Stimulated activated CD8-positive, alpha-beta memory T cell treated with anti-CD3 and anti-CD28 coated beads, Interleukin-2, amount 100 ng/mL, for 48 hours (primary cell): ENCODE measurements around the gene SLC35D2.
"Not testable (repeated sequence)": the region's sequence is repeated elsewhere in the genome, so short reads cannot be mapped to it uniquely, and the experiment has no call there.

Source experiments
- DNase-seq, 2 donors: peaks; one replicate each; pipeline ENCODE4 v3.0.0-alpha.2; 2020; ENCODE audit warnings: low read depth in 2 of 2

The SLC35D2 gene

GRCh38 chr9:96361668-96362067, 21.8 kb downstream of the SLC35D2 start:
- no peak for DNase-seq

GRCh38 chr9:96360976-96361375, 22.5 kb downstream of the SLC35D2 start:
- DNase-seq = no peak

GRCh38 chr9:96360523-96360922, 23.0 kb downstream of the SLC35D2 start:
- not testable (repeated sequence) for DNase-seq

- DNase-seq = no peak
These were observed 32.6 kb downstream of the SLC35D2 start for GRCh38 chr9:96350866-96351265.

- no peak for DNase-seq
These were observed 35.2 kb downstream of the SLC35D2 start for GRCh38 chr9:96348261-96348660.

DNA sequence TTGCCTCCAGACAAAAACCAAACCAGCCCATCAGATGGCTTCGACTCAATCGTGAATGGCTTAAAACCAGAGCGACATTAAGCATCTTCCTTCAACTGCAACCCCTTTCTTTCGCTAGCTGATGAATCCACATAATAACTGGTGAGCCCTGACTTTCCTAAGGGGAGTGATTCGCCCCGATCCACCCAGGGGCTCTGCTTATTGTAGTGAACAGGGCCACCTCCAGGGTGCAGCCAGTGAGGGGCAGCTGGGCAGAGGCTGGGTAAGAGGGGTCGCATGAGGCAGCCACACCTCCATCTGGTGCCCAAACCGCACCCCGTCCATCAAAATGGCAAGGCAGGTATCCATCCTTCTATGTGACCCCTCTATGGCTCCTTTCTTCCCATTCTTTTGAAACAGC, 38.0 kb downstream of the SLC35D2 start:
- DNase-seq = no peak

DNA sequence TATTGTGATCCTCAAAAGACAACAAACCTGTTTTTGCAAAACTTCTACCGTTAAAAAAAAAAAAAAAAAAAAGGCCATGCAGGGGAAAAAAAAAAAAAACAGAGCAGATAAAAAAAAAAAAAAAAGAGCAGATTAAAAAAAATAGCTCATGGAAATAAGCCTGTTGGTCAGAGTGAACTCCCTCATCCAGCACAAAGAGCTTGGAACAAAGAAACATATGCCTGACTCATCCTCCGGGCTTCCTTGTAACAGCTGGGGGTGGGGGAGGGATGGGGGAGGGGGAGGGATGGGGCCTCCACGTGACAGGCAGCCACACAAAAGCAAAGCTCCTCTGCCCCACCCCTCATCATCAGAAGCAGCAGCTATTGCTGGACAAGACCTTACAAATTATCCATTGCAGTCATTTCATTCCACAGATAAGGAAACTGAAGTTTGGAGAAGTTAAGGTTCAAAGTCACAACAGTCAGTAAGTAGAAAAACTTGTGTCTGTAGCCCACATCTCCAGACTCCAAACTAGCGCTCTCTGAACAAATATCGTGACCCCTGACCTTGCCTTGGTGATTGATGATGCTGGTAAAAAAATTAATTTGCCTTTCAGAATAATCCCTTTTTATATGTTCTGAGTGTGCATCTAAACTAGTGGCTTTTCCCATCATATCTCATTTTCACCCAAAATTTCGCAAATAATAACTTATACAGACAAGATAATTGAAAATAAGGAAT, 38.9 kb downstream of the SLC35D2 start:
- DNase-seq = no peak

DNA sequence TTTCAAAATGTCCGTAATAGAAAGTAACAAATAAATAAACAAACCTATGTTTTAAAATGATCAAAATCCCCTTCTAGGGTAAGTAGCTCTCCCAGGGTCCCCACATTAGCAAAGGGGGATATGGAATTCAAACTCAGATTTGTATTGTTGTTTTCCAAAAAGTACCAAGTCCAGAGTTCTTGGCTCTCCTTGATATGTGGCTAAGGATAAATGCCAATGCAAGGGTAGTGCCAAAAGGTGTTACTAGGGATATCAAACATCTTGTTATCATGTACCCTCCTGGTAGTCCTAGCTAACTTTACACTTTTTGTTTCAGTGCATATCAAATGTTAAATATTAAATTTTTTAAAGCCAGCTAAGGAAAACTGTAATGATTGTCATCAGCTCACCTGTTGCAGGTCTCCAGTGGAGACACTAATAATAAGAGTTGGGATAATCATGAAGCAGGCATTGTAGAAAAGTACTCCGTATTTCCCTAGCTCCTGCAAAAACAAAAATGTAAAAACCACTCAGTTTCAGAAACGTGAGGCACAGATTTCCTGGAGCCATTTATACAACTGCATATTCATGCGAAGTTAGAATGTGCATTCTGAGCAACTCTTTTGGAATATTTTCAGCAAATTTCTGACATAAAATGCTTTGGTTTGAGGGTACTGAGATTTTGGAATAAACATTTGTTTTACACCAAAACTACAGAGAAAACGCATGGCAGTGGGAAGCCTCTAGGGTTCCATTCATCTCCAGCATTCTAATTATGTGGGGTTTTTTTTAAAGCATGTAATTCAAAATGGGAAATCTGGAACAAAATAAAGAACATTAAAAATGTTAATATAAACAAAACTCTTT, 39.8 kb downstream of the SLC35D2 start:
- DNase-seq = no peak

DNA sequence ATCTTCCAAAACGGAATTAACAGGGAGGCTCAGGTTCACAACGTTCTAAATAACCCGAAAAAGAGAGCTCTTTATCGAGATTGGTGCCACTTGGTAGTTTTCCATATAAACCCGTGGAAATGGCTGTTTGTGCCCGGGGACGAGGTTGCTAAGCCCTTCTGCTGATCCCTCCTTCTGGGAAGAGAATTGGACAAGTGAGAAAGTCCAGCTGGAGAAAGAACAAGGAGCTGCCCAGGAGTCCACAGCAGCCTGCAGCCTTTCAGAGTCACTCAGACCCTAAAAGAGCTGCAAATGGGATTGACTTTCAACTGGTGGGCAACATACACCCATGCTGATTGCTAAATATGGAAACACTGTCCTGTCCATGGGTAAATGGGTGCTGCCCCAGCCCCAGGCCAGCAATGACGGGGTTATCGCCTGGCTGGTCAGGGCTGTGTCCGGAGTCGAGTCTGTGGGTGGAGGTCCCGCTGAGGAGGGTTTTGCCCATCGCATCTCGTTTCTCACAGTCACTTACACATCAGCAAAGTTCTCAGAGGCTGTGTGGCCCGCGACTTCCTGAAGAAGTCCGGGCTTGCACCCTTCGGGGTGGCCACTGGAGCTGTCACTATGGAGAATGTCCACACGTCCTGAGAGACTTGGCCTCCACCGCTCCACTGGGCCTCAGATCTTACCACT, 40.8 kb downstream of the SLC35D2 start:
- no peak for DNase-seq

- no peak for DNase-seq
These were observed 42.8 kb downstream of the SLC35D2 start for GRCh38 chr9:96340707-96341106.

DNA sequence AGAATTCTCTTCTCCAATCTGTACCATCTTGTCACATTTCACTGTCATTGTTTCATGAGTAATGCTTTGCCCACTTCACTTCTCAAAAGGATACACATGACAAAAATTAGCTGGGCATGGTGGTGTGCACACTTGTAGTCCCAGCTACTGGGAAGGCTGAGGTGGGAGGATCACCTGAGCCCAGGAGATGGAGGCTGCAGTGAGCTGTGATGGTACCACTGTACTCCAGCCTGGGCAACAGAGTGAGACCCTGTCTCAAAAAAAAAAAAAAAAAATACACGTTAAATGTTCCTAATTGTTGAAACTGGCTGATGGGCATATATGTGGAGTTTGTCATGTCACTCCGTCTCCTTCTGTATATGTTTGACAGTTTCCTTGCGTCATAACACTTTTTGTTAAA, 45.2 kb downstream of the SLC35D2 start:
- no peak for DNase-seq

- DNase-seq = no peak
These were observed 49.6 kb downstream of the SLC35D2 start for GRCh38 chr9:96333958-96334357.

DNA sequence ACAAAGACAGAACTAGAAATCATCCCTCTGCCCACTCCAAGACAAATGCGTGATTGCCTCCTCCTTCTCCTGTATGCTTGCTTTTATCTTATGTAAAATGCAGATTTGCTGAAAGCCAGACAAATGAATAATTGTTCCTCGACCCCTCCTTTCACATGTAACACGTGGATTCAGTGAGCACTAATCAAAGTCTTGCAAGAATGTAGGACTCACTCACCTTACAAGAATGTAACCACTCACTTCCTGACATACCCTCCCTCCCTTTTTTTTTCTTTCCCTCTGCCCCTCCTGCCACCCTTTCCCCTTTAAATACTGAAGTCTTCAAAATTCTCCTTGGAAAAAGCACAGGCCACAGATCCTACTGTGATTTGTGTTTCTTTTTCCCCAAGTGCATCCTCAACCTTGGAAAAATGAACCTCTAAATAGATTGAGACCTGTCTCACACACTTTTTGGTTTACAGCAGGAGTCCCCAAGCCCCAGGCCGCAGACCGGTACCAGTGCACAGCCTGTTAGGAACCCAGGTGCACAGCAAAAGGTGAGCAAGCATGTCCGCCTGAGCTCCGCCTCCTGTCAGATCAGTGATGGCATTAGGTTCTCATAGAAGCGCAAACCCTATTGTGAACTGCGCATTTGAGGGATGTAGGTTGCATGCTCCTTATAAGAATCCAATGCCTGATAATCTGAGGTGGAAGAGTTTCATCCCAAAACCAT, 52.1 kb downstream of the SLC35D2 start:
- DNase-seq = no peak

DNA sequence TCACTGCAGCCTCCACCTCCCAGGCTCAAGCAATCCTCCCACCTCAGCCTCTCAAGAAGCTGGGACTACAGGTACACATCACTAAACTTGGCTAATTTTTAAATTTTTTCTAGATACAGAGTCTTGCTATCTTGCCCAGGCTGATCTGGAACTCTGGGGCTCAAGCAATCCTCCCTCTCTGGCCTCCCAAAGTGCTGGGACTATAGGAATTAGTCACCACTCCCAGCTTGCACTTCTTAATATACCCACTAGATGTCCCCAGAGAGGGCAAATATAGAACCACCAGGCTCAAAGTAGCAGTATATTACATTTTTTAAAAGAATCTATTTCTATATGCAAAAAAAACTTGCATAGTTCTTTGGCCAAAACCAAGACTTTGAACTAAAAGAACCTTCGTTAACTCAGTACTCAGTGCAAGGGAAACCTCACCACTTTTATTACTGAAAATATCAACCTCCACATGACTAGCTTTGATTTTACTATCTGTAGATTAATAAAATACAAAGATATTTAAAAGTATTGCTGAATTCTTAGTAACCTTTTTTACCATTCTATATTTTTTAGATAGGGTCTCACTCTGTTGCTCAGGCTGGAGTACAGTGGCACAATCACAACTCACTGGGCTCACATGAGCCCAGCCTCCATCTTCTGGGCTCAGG, 55.7 kb downstream of the SLC35D2 start:
- no peak for DNase-seq

DNA sequence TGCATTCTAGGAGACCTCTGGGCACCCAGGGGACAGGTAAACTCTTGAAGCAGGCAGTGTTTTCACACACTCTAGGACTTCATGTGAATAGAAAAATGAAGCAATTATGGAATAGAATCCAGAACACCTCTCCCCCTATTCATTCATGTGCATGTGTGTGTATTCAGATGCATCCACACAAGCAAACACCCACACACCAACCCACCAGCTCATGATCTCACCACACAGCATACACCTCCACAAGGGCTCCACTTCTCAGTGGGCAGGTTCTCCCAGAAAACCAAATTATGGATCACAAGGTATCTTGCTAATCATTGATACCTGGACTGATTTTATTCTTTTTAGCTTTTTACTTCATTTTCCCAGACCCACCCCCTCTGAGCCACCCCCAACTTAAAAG, 60.3 kb downstream of the SLC35D2 start:
- no peak for DNase-seq

DNA sequence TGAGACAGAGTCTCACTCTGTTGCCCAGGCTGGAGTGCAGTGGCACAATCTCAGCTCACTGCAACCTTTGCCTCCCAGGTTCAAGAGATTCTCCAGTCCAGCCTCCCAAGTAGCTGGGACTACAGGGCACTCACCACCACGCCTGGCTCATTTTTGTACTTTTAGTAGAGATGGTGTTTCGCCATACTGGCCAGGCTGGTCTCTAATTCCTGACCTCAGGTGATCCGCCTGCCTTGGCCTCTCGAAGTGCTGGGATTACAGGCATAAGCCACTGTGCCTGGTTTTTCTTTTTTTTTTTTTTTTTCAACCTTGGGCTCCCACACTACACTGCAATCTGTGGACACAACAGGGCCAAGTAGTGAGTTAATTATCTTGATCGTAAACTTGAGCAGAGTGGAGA, 60.8 kb downstream of the SLC35D2 start:
- not testable (repeated sequence) for DNase-seq

DNA sequence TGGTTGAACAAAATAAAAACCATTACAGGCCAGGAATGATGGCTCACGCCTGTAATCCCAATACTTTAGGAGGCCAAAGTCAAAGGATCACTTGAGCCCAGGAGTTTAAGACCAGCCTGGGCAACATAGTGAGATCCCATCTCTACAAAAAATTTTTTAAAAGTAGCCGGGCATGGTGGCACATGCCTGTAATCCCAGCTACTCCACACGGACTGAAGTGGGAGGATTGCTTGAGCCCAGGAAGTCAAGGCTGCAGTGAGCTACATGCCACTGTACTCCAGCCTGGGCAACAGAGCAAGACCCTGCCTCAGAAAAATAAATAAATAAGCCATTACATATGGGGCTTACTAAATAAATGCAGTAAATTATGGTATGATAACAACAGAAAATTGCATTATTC, 61.3 kb downstream of the SLC35D2 start:
- DNase-seq = not testable (repeated sequence)

- DNase-seq = no peak
These were observed 62.0 kb downstream of the SLC35D2 start for GRCh38 chr9:96321515-96321914.

GRCh38 chr9:96320749-96321280, 62.7 kb downstream of the SLC35D2 start:
- no peak for DNase-seq

DNA sequence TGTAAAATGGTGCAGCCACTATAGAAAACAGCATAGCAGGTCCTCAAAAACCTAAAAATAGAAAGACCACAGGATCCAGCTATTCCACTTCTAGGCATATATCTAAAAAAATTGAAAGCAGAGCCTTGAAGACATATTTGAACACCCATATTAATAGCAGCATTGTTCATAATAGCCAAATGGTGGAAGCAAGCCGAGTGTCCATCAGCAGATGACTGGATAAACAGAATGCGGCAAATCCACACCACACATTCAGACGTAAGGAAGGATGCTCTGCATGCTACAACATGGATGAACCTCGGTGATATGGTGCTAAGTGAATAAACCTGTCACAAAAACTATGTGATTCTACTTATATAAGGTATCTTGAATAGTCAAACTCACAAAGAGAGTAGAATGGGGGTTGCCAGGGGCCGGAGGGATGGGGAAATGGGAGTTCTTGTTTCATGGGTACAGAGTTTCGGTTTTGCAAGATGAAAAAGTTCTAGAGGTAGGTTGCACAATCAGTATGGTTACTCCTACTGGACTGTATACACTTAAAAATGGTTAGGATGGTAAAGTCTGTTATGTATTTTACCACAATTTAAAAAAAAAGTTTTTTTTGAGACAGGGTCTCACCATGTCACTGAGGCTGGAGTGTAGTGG, 64.5 kb downstream of the SLC35D2 start:
- no peak for DNase-seq
